ENCODE data around the gene ANKIB1.
"Not testable (repeated sequence)": the region's sequence is repeated elsewhere in the genome, so short reads cannot be mapped to it uniquely, and the experiment has no call there.

Gene ANKIB1

DNA sequence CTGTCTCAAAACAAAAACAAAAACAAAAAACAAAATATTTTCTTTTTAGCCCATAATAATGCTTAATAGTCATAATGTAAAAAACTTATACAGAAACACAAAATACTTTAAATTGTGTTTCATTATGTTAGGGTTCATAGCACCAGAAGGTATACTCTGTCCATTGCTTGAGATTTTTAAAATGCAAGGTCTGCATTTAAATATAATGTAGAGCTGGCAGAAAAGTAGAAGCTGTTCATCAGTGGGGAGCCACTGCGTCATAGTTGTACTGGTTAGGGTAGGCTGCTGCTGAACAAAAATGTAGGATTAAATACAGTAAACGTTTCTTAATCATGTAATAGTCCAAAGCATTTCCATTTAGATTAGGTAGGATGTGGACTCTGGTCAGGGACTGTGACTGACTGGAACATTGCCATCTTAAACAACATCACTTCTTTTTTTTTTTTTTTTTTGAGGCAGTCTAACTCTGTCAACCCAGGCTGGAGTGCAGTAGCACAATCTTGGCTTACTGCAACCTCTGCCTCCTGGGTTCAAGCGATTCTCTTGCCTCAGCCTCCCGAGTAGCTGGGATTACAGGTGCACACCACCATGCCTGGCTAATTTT, 85.2 kb downstream of the ANKIB1 start:
- no peak for DNase-seq (ENCODE audit: low spot score)

GRCh38 chr7:92331508-92331907, 85.7 kb downstream of the ANKIB1 start:
- DNase-seq (ENCODE audit: low spot score): no peak

- DNase-seq (ENCODE audit: low spot score): no peak
Measured at GRCh38 chr7:92332782-92333181, 87.0 kb downstream of the ANKIB1 start.

DNA sequence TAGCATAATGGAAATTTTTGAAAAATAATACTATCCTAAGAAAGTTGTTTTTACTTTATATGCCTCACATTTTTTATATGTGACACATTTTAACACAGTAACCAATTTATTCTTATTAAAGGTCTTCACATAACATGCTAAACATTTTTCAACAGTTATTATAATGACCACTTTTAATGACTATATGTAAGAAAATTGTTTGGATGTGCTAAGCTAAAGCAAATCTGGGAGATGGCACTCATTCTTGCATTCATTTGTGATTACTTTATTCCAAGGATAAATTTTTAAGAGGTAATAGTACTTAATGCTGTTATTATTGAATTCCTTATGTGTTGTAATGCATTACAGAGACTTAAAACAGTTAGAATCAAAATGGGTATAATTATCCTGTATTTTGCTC, 88.1 kb downstream of the ANKIB1 start:
- no peak for DNase-seq (ENCODE audit: low spot score)

- DNase-seq (ENCODE audit: low spot score): no peak
Measured at GRCh38 chr7:92335574-92335973, 89.8 kb downstream of the ANKIB1 start.

DNA sequence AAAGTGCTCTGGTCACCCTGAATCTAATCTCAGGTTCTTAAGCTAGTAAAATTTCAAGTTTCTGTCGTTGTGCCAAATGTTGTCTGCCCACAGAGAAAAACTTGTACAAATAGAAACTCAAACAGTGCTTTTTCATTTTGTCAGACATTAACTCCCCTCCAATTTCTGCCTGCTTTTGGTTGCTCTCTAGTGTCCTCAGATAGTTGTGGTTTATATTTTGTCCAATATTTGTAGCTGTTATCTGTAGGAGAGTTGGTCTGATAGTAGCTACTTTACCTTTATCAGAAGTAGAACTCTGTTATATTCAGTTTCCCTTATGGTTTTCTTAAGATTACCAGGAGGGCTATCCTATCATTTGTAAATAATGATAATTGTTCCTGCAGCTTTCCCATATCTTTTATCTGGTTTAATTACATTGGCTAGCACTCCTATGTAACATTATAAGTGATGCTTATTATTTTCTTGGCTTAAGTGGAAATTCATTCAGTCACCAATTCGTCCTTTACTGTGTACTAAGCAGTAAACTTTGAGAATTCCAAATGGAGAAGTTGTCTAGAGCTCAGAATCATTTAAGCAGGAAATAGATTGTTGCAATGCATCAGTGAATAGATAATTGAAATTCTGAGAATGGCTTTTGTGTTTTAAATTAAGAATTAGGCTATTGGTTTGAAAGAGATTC, 91.0 kb downstream of the ANKIB1 start:
- no peak for DNase-seq (ENCODE audit: low spot score)

- DNase-seq (ENCODE audit: low spot score): no peak
Measured at GRCh38 chr7:92340016-92340415, 94.2 kb downstream of the ANKIB1 start.

- DNase-seq (ENCODE audit: low spot score): no peak
Measured at GRCh38 chr7:92343714-92344113, 97.9 kb downstream of the ANKIB1 start.

GRCh38 chr7:92352009-92352408, 106.2 kb downstream of the ANKIB1 start:
- DNase-seq (ENCODE audit: low spot score): no peak

DNA sequence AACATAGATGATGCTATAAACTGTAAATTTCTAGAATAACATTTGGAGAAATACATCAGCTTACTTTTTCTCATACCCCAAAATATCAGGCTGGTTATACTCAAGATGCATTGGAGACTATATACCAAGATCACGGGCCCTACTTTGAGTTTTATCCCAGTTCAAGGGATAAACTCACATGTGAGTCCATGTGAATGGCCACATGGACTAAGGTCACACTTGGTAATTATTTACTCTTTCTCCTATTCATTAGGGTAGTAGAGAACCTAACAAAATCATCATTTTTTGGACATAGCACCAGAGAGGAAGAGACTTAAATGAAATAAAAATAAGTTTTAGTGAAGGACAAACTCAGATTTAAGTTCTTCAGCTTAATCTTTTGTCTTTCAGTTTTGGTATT, 108.4 kb downstream of the ANKIB1 start:
- no peak for DNase-seq (ENCODE audit: low spot score)

- no peak for DNase-seq (ENCODE audit: low spot score)
Measured at GRCh38 chr7:92356406-92356805, 110.6 kb downstream of the ANKIB1 start.

DNA sequence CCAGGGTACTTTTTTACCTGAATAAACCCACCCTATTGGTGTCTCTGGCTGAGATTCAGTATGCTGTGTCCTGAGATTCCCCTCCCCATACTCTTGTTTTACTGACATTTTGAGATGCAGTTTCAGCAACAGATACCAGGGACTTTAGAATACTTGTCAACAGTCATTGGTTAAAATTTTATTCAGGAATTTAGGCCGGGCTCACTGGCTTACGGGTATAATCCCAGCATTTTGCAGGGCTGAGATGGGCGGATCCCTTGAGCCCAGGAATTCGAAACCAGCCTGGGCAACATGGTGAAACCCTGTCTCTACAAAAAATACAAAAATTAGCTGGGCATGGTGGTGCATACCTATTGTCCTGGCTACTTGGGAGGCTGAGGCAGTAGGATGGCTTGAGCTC, 111.5 kb downstream of the ANKIB1 start:
- no peak for DNase-seq (ENCODE audit: low spot score)

- DNase-seq (ENCODE audit: low spot score): not testable (repeated sequence)
Measured at GRCh38 chr7:92359179-92359578, 113.4 kb downstream of the ANKIB1 start.

GRCh38 chr7:92359801-92360200, 114.0 kb downstream of the ANKIB1 start:
- DNase-seq (ENCODE audit: low spot score): no peak

DNA sequence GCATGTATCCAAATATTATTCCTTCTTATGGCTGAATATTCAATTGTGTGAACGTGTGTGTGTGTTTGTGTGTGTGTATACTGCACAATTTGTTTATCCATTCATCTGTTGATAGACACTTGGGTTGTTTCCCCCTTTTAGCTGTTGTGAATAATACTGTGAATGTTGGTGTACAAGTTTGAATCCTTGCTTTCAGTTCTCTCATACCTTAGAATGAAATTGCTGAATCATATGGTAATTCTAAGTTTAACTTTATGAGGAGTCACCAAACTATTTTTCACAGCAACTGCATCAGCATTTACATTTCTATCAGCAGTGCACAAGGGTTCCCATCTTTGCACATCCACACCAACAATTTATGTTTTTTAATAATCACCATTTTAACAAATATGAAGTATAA, 114.6 kb downstream of the ANKIB1 start:
- peak; percentile 21 for DNase-seq (ENCODE audit: low spot score)

DNA sequence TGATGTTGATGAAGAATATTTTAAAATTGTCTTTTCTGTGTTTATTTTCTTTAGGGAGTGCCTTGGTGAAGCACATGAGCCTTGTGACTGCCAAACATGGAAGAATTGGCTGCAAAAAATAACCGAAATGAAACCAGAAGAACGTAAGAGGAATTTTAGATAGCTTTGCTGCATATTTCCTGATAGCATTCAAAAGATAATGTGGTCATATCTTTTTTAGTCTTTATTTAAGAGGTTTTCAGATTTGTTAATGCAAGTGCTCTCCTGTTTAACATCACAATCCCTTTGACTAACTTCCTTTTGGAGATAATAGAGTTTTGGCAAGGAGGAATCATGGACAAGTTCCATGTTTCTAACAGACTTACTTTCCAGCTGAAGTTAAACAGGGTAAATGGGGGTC, 116.4 kb downstream of the ANKIB1 start:
- DNase-seq (ENCODE audit: low spot score): no peak

DNA sequence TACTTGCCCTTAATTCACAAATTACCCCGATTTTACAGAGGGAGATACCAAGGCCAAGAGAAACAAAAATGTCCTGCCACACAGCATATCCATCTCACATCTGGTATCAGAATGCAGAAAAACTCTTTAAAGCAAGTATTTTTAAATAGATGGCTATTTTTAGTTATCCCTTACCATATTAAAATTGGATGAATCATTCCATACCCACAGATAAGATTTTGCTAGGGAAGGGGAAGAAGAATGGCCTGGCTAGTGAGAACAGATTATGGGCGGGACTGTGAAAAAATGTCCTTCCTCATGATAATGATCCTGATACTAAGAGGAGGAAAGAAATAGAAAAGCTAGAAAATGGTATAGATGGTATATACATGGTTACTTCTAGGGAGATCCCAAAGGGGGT, 121.0 kb downstream of the ANKIB1 start:
- no peak for DNase-seq (ENCODE audit: low spot score)

DNA sequence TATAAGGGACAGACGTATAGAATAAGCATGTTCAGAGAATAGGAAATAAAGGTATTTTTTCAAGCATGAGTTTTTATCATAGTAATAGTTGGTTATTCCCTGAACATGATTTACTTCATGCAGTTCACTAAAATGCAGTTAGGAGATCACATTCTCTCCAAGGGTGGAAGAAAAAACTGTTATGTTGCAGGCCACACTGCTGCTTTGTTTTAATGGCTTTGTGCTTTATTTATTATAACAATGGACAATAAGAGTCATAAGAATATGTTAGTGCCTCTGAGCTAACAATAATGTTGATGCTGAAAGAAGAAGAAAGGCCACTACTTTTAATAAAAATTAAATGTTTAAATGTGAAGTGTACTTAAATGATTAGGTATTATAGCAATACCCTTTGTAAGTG, 123.0 kb downstream of the ANKIB1 start:
- no peak for DNase-seq (ENCODE audit: low spot score)

- DNase-seq (ENCODE audit: low spot score): no peak
Measured at GRCh38 chr7:92375013-92375412, 129.2 kb downstream of the ANKIB1 start.

DNA sequence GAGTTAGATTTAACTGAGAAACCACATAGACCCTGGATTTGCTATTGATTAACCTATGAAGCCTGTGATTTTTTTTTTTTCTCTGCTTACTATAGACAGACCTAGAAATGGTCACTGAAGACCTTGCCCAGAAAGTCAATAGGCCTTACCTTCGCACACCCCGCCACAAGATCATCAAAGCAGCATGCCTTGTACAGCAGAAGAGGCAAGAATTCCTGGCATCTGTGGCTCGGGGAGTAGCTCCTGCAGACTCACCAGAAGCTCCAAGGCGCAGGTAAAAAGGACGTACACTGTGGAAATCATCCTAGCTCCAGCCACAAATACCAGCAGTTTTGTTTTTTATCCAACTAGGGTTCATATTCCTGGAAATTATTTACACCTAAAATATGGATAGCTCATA, 145.3 kb downstream of the ANKIB1 start:
- DNase-seq (ENCODE audit: low spot score): no peak

- no peak for DNase-seq (ENCODE audit: low spot score)
Measured at GRCh38 chr7:92397542-92397941, 151.8 kb downstream of the ANKIB1 start.

- no peak for DNase-seq (ENCODE audit: low spot score)
Measured at GRCh38 chr7:92400013-92400412, 154.2 kb downstream of the ANKIB1 start.

GRCh38 chr7:92402920-92403759, 157.4 kb downstream of the ANKIB1 start:
- no peak for DNase-seq (ENCODE audit: low spot score)

Measured in activated CD4-positive, alpha-beta T cell treated with anti-CD3 and anti-CD28 coated beads, Interleukin-2, Interleukin-4, amounts not matched to agents 100 ng/mL and 50 ng/mL, durations not matched to agents 16 hours and 8 hours (primary cell).